ENCODE measurements around the gene FOXN1. TPM values are rescaled to one million over a fixed set of nuclear protein-coding genes. Genes with fewer than 3 reads are reported as not detected.

The FOXN1 gene
- total and polyA plus RNA-seq, 2 of the 13 experiments (the other 11 are each of a cell fraction or from before 2014, with no cell fraction given): 0.01 TPM; not detected in 1

DNA sequence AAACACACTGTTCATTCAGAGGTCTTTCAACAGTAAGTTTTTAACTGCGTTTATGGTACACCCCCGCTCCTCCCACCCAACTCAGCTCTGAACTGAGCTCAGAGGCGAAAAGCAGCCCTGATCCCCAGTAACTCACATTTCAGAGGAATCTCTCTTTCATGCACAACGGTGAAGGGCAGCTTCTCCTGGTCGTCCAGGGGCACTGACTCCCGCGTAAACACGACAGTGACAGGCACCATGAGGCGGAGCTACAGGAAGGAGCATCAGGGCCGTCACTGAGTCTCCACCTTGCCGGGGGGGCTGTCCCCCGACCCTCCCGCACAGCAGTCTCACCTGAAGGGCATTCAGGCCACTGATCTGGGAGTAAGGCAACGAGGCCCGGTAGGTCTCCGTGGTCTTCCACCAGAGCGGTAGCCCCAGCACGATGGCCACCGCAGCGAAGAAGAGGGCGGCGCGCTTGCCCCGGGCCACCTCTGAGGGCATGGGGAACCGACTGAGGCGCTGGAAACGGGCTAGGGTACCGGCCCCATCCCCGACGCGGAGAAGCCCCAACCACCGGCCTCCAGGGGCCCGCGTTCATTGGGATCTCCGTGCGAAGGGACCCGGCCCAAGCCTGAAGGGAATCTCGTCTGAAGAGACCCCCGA lies 64.7 kb downstream of the FOXN1 start (continued):
- TF ChIP-seq, protein P1, sequence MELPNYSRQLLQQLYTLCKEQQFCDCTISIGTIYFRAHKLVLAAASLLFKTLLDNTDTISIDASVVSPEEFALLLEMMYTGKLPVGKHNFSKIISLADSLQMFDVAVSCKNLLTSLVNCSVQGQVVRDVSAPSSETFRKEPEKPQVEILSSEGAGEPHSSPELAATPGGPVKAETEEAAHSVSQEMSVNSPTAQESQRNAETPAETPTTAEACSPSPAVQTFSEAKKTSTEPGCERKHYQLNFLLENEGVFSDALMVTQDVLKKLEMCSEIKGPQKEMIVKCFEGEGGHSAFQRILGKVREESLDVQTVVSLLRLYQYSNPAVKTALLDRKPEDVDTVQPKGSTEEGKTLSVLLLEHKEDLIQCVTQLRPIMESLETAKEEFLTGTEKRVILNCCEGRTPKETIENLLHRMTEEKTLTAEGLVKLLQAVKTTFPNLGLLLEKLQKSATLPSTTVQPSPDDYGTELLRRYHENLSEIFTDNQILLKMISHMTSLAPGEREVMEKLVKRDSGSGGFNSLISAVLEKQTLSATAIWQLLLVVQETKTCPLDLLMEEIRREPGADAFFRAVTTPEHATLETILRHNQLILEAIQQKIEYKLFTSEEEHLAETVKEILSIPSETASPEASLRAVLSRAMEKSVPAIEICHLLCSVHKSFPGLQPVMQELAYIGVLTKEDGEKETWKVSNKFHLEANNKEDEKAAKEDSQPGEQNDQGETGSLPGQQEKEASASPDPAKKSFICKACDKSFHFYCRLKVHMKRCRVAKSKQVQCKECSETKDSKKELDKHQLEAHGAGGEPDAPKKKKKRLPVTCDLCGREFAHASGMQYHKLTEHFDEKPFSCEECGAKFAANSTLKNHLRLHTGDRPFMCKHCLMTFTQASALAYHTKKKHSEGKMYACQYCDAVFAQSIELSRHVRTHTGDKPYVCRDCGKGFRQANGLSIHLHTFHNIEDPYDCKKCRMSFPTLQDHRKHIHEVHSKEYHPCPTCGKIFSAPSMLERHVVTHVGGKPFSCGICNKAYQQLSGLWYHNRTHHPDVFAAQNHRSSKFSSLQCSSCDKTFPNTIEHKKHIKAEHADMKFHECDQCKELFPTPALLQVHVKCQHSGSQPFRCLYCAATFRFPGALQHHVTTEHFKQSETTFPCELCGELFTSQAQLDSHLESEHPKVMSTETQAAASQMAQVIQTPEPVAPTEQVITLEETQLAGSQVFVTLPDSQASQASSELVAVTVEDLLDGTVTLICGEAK (IDR thresholded peaks at IDR 0.05): no peak
- TF ChIP-seq, protein P1 (CRISPR knock-in tag; IDR thresholded peaks at IDR 0.05): peak; percentile 11; the same call in 1 of the 2 replicates
- TF ChIP-seq, protein P2, sequence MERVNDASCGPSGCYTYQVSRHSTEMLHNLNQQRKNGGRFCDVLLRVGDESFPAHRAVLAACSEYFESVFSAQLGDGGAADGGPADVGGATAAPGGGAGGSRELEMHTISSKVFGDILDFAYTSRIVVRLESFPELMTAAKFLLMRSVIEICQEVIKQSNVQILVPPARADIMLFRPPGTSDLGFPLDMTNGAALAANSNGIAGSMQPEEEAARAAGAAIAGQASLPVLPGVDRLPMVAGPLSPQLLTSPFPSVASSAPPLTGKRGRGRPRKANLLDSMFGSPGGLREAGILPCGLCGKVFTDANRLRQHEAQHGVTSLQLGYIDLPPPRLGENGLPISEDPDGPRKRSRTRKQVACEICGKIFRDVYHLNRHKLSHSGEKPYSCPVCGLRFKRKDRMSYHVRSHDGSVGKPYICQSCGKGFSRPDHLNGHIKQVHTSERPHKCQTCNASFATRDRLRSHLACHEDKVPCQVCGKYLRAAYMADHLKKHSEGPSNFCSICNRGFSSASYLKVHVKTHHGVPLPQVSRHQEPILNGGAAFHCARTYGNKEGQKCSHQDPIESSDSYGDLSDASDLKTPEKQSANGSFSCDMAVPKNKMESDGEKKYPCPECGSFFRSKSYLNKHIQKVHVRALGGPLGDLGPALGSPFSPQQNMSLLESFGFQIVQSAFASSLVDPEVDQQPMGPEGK (CRISPR knock-in tag; IDR thresholded peaks at IDR 0.05): peak; percentile 84
- TF ChIP-seq ZNF136 (CRISPR knock-in tag; IDR thresholded peaks at IDR 0.05; ENCODE audit: low read depth) (no peak), ARNT2 (CRISPR knock-in tag; IDR thresholded peaks at IDR 0.05; ENCODE audit: low read depth) (no peak), SKI (IDR thresholded peaks at IDR 0.05; ENCODE audit: partially characterized antibody) (no peak), HOXA3 (CRISPR knock-in tag; IDR thresholded peaks at IDR 0.05) (peak; percentile 4; the same call in 1 of the 2 replicates), ZNF572 (CRISPR knock-in tag; IDR thresholded peaks at IDR 0.05) (0 out of 2 replicates have a peak, but pooled peaks have one; percentile 66)
- TF ChIP-seq, protein P3, sequence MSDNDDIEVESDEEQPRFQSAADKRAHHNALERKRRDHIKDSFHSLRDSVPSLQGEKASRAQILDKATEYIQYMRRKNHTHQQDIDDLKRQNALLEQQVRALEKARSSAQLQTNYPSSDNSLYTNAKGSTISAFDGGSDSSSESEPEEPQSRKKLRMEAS (IDR thresholded peaks at IDR 0.05): peak; percentile 68
- TF ChIP-seq, protein P4, sequence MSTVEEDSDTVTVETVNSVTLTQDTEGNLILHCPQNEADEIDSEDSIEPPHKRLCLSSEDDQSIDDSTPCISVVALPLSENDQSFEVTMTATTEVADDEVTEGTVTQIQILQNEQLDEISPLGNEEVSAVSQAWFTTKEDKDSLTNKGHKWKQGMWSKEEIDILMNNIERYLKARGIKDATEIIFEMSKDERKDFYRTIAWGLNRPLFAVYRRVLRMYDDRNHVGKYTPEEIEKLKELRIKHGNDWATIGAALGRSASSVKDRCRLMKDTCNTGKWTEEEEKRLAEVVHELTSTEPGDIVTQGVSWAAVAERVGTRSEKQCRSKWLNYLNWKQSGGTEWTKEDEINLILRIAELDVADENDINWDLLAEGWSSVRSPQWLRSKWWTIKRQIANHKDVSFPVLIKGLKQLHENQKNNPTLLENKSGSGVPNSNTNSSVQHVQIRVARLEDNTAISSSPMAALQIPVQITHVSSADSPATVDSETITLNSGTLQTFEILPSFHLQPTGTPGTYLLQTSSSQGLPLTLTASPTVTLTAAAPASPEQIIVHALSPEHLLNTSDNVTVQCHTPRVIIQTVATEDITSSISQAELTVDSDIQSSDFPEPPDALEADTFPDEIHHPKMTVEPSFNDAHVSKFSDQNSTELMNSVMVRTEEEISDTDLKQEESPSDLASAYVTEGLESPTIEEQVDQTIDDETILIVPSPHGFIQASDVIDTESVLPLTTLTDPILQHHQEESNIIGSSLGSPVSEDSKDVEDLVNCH (CRISPR knock-in tag; IDR thresholded peaks at IDR 0.05): no peak
- TF ChIP-seq, protein P5, sequence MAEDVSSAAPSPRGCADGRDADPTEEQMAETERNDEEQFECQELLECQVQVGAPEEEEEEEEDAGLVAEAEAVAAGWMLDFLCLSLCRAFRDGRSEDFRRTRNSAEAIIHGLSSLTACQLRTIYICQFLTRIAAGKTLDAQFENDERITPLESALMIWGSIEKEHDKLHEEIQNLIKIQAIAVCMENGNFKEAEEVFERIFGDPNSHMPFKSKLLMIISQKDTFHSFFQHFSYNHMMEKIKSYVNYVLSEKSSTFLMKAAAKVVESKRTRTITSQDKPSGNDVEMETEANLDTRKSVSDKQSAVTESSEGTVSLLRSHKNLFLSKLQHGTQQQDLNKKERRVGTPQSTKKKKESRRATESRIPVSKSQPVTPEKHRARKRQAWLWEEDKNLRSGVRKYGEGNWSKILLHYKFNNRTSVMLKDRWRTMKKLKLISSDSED (CRISPR knock-in tag; IDR thresholded peaks at IDR 0.05): no peak

Data from HepG2 (cell line).